Naive B cell (primary cell): ENCODE data around the gene ISOC2. TPM values are rescaled to one million over a fixed set of nuclear protein-coding genes. Genes with fewer than 3 reads are reported as not detected.
"Not testable (repeated sequence)": the region's sequence is repeated elsewhere in the genome, so short reads cannot be mapped to it uniquely, and the experiment has no call there.

ENCODE experiments used
- ATAC-seq, 2 donors: fragments of 150-1000 bp; cut with Tn5 transposase; 2 replicates each; pipeline ENCODE4 v1.10.0; 2021; ENCODE audit warnings: low read depth in 2 of 2, mild to moderate bottlenecking in 2 of 2, moderate library complexity in 2 of 2
- DNase-seq: peaks from one replicate; pipeline ENCODE4 v3.0.0; 2022
- H3K27ac Mint-ChIP-seq, 6 donors: one replicate each; pipeline ENCODE4 v1.8.0; 2020 to 2022; ENCODE audit warnings: mild to moderate bottlenecking in 6 of 6, mixed read lengths in 6 of 6, moderate library complexity in 5 of 6, inconsistent platforms in 2 of 6
- H3K27me3 Mint-ChIP-seq, 3 donors: one replicate each; pipeline ENCODE4 v1.8.0; 2021 to 2022; ENCODE audit warnings: mixed read lengths in 3 of 3, mild to moderate bottlenecking in 1 of 3
- H3K36me3 Mint-ChIP-seq, 2 donors: one replicate each; pipeline ENCODE4 v1.8.0; 2020 to 2022; ENCODE audit warnings: mixed read lengths in 2 of 2, inconsistent platforms in 1 of 2, mild to moderate bottlenecking in 1 of 2
- H3K4me1 Mint-ChIP-seq, 3 donors: one replicate each; pipeline ENCODE4 v1.8.0; 2020 to 2022; ENCODE audit warnings: mixed read lengths in 3 of 3, inconsistent platforms in 1 of 3, mild to moderate bottlenecking in 1 of 3, moderate library complexity in 1 of 3
- H3K4me3 Mint-ChIP-seq, 8 donors: one replicate each; pipeline ENCODE4 v1.8.0; 2020 to 2022; ENCODE audit warnings: mild to moderate bottlenecking in 8 of 8, mixed read lengths in 8 of 8, moderate library complexity in 8 of 8, inconsistent platforms in 2 of 8
- H3K9me3 Mint-ChIP-seq, 7 donors: one replicate each; pipeline ENCODE4 v1.8.0; 2020 to 2022; ENCODE audit warnings: mixed read lengths in 7 of 7, mild to moderate bottlenecking in 5 of 7, inconsistent platforms in 2 of 7, moderate library complexity in 1 of 7
- polyA plus RNA-seq, 6 donors: library from polyadenylated mRNA; unstranded; fragments of 300-500 nt; fragmentation: Illumina TruSeq; gene quantifications; one replicate each; pipeline ENCODE4 v1.2.3, GENCODE V29; 2021; ENCODE audit warnings: low read depth in 6 of 6

Gene ISOC2
- polyA plus RNA-seq, 6 donors from 2014 or later, result 21.8 to 57.9 (median 28.0) TPM

GRCh38 chr19:55407800-55408532, 53.5 kb downstream of the ISOC2 start:
- H3K27me3 Mint-ChIP-seq, result no peaks in the 10 kb centered on the region
- ATAC-seq (peak; percentile 83 to 87), DNase-seq (peak; percentile 98)
- peaks cover 20 to 31% (median 23%) of the 10 kb centered on the region in 3 donors for H3K4me1 Mint-ChIP-seq
- H3K27ac Mint-ChIP-seq, result peak overlapping the region; percentile 98 to 100 (median 100)
- peaks cover 8 to 25% of the 10 kb centered on the region in 2 donors for H3K36me3 Mint-ChIP-seq
- peak overlapping the region; percentile 91 to 99 (median 94) for H3K4me3 Mint-ChIP-seq
- peaks cover 2 to 11% (median 8%) of the 10 kb centered on the region in 7 donors for H3K9me3 Mint-ChIP-seq

GRCh38 chr19:55407550-55407799, 54.0 kb downstream of the ISOC2 start, which contains the start of gene UBE2S:
TSS of gene UBE2S (minus strand) at chr19:55407788. CDS start at chr19:55407589, 199 bp downstream.
- H3K9me3 Mint-ChIP-seq, result peaks cover 2 to 11% (median 8%) of the 10 kb centered on the region in 7 donors
- peak within 1 kb of the TSS; percentile 91 to 99 (median 94) for H3K4me3 Mint-ChIP-seq
- H3K36me3 Mint-ChIP-seq, result peaks cover 8 to 26% of the 10 kb centered on the region in 2 donors
- peak within 1 kb of the TSS; percentile 98 to 100 (median 100) for H3K27ac Mint-ChIP-seq
- not testable (repeated sequence) for DNase-seq, H3K27me3 Mint-ChIP-seq
- peaks cover 20 to 31% (median 23%) of the 10 kb centered on the region in 3 donors for H3K4me1 Mint-ChIP-seq
- ATAC-seq, result peak in 1 of 2 donors; percentile 1

GRCh38 chr19:55406826-55407549, 54.5 kb downstream of the ISOC2 start:
- peak overlapping the region; percentile 76 to 99 (median 94) for H3K27ac Mint-ChIP-seq
- no peak for DNase-seq
- peaks cover 20 to 31% (median 23%) of the 10 kb centered on the region in 3 donors for H3K4me1 Mint-ChIP-seq
- ATAC-seq, result no peak
- H3K4me3 Mint-ChIP-seq, result peak overlapping the region; percentile 78 to 99 (median 91)
- H3K27me3 Mint-ChIP-seq, result no peaks in the 10 kb centered on the region
- peaks cover 2 to 11% (median 8%) of the 10 kb centered on the region in 7 donors for H3K9me3 Mint-ChIP-seq
- H3K36me3 Mint-ChIP-seq, result peaks cover 10 to 26% of the 10 kb centered on the region in 2 donors

GRCh38 chr19:55406091-55406825, 55.2 kb downstream of the ISOC2 start:
- Mint-ChIP-seq H3K36me3 (peaks cover 12 to 26% of the 10 kb centered on the region in 2 donors), H3K27ac (peak overlapping the region; percentile 76 to 99 (median 94)), H3K9me3 (peaks cover 2 to 11% (median 8%) of the 10 kb centered on the region in 7 donors), H3K4me1 (peaks cover 20 to 31% (median 26%) of the 10 kb centered on the region in 3 donors), H3K27me3 (no peaks in the 10 kb centered on the region), H3K4me3 (peak overlapping the region; percentile 78 to 92 (median 88))
- ATAC-seq (no peak), DNase-seq (no peak)

GRCh38 chr19:55405638-55406037, 55.8 kb downstream of the ISOC2 start:
- H3K36me3 Mint-ChIP-seq, result peaks cover 12 to 26% of the 10 kb centered on the region in 2 donors
- no peaks in the 10 kb centered on the region for H3K27me3 Mint-ChIP-seq
- peak overlapping the region in 5 of 6 donors; percentile 28 to 94 (median 91) for H3K27ac Mint-ChIP-seq
- H3K4me3 Mint-ChIP-seq, result peak overlapping the region in 6 of 8 donors; percentile 78 to 92 (median 86)
- ATAC-seq (no peak), DNase-seq (no peak)
- peaks cover 20 to 31% (median 26%) of the 10 kb centered on the region in 3 donors for H3K4me1 Mint-ChIP-seq
- H3K9me3 Mint-ChIP-seq, result peaks cover 2 to 11% (median 6%) of the 10 kb centered on the region in 7 donors

Other genes starting within 250 kb of the ISOC2 start
- gene TMEM86B, start 232.9 kb downstream of the ISOC2 start, polyA plus RNA-seq, result 1 to 10 TPM in 2 of 6 donors, under 1 TPM in 2, not detected in 2; 0.25 to 1.5 (median 0.76) TPM
- gene PPP6R1, start 202.6 kb downstream of the ISOC2 start, polyA plus RNA-seq, result 10 to 100 TPM; 21.4 to 81.1 (median 41.1) TPM
- 10 to 100 TPM; 22.6 to 40.0 (median 32.6) TPM for gene HSPBP1, start 181.5 kb downstream of the ISOC2 start, polyA plus RNA-seq
- not detected for gene BRSK1, start 177.6 kb downstream of the ISOC2 start, polyA plus RNA-seq
- gene TMEM150B, start 136.3 kb downstream of the ISOC2 start, polyA plus RNA-seq, result not detected
- gene KMT5C, start 121.8 kb downstream of the ISOC2 start, polyA plus RNA-seq, result 1 to 10 TPM in 4 of 6 donors, under 1 TPM in 1, not detected in 1; 0.83 to 2.4 (median 1.3) TPM
- not detected for gene COX6B2, start 106.9 kb downstream of the ISOC2 start, polyA plus RNA-seq
- gene GARIN5B, start 98.4 kb downstream of the ISOC2 start, polyA plus RNA-seq, result not detected
- gene IL11, start 91.2 kb downstream of the ISOC2 start, polyA plus RNA-seq, result not detected
- gene TMEM190, start 84.8 kb downstream of the ISOC2 start, polyA plus RNA-seq, result not detected
- gene TMEM238, start 77.3 kb downstream of the ISOC2 start, polyA plus RNA-seq, result under 1 TPM in 4 of 6 donors, not detected in 2; 0.29 to 0.90 (median 0.40) TPM
- 100 to 1,000 TPM; 229 to 734 (median 601) TPM for gene RPL28, start 75.7 kb downstream of the ISOC2 start, polyA plus RNA-seq
- gene UBE2S, start 53.9 kb downstream of the ISOC2 start, polyA plus RNA-seq, result 10 to 100 TPM; 18.8 to 41.3 (median 30.6) TPM
- gene SHISA7, start 18.3 kb downstream of the ISOC2 start, polyA plus RNA-seq, result not detected
- gene C19orf85, start 3.1 kb upstream of the ISOC2 start, polyA plus RNA-seq, result not detected
- gene ZNF628, start 15.0 kb upstream of the ISOC2 start, polyA plus RNA-seq, result 1 to 10 TPM in 2 of 6 donors, under 1 TPM in 3, not detected in 1; 0.16 to 2.2 (median 0.94) TPM
- 1 to 10 TPM; 3.4 to 7.5 (median 4.8) TPM for gene NAT14, start 23.5 kb upstream of the ISOC2 start, polyA plus RNA-seq
- under 1 TPM in 4 of 6 donors, not detected in 2; 0.05 to 0.11 (median 0.09) TPM for gene SSC5D, start 26.8 kb upstream of the ISOC2 start, polyA plus RNA-seq
- gene SBK2, start 75.5 kb upstream of the ISOC2 start, polyA plus RNA-seq, result not detected
- not detected for gene SBK3, start 83.9 kb upstream of the ISOC2 start, polyA plus RNA-seq
- under 1 TPM; 0.13 to 0.85 (median 0.40) TPM for gene ZNF579, start 119.2 kb upstream of the ISOC2 start, polyA plus RNA-seq
- gene FIZ1, start 137.9 kb upstream of the ISOC2 start, polyA plus RNA-seq, result 1 to 10 TPM; 2.3 to 5.2 (median 3.2) TPM
- 10 to 100 TPM; 25.1 to 42.1 (median 37.1) TPM for gene ZNF524, start 138.6 kb upstream of the ISOC2 start, polyA plus RNA-seq
- gene ZNF865, start 144.0 kb upstream of the ISOC2 start, polyA plus RNA-seq, result under 1 TPM in 4 of 6 donors, not detected in 2; 0.12 to 0.60 (median 0.18) TPM
- gene ZNF784, start 162.9 kb upstream of the ISOC2 start, polyA plus RNA-seq, result 1 to 10 TPM in 4 of 6 donors, under 1 TPM in 1, not detected in 1; 0.95 to 3.5 (median 2.7) TPM
- gene ZNF580, start 179.4 kb upstream of the ISOC2 start, polyA plus RNA-seq, result 10 to 100 TPM; 28.4 to 54.2 (median 31.5) TPM
- gene ZNF581, start 182.0 kb upstream of the ISOC2 start, polyA plus RNA-seq, result 10 to 100 TPM; 60.7 to 82.8 (median 65.4) TPM
- gene CCDC106, start 186.6 kb upstream of the ISOC2 start, polyA plus RNA-seq, result 10 to 100 TPM in 3 of 6 donors, 1 to 10 TPM in 3; 8.1 to 13.0 (median 9.7) TPM
- gene U2AF2, start 193.4 kb upstream of the ISOC2 start, polyA plus RNA-seq, result 10 to 100 TPM in 3 of 6 donors, 1 to 10 TPM in 3; 3.2 to 13.7 (median 9.3) TPM
- gene EPN1, start 213.6 kb upstream of the ISOC2 start, polyA plus RNA-seq, result 10 to 100 TPM in 5 of 6 donors, 1 to 10 TPM in 1; 1.0 to 28.9 (median 13.8) TPM